ENCODE measurements around the gene PLCB1. TPM values are rescaled to one million over a fixed set of nuclear protein-coding genes. Genes with fewer than 3 reads are reported as not detected.

The PLCB1 gene
- total RNA-seq, 1 experiment from 2014 or later = 11.3 TPM

DNA sequence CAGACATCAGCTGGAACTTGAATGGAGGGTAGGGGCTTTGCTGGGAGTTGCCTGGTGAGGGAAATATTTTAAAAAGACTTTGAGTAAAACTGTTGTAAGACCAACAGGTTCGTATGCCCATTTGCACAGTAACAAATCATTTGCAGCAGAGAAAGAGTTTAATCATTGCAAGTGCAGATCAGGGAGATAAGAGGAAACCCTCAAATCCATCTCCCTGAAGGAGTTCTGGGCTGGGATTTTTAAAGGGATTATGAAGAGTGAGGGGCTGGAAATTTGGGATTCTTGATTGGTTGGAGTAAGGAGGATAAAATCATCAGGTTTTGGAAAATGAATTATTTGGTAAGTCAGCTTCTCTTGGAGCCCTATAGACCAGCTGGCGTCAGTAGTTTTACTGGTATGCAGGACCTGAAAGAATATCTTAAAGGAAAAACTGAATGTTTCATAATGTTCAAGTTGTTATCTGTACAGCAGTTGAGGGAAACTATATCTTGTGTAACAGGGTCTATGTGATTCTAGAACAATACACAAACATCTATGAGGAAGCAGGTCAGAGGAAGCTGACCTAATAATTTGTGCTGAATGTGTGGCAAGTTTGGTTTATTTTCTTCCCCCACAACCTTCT lies 295.5 kb downstream of the PLCB1 start:
- ATAC-seq (no peak), DNase-seq (ENCODE audit: low spot score) (no peak)
- H3K4me1 Mint-ChIP-seq = peaks cover 15% of the 10 kb centered on the region
- ChIA-PET CTCF (no interaction called here), POLR2A (no interaction called here)
- TF ChIP-seq ZNF396 (CRISPR knock-in tag; IDR thresholded peaks at IDR 0.05; ENCODE audit: borderline replicate concordance) (no peak), TEAD4 (CRISPR knock-in tag; IDR thresholded peaks at IDR 0.05) (no peak), NFYB (CRISPR knock-in tag; conservative IDR thresholded peaks at IDR 0.05; ENCODE audit: low read depth) (no peak), ZNF416 (CRISPR knock-in tag; IDR thresholded peaks at IDR 0.05) (no peak), JAZF1 (CRISPR knock-in tag; IDR thresholded peaks at IDR 0.05) (no peak), SMAD3 (CRISPR knock-in tag; IDR thresholded peaks at IDR 0.05; ENCODE audit: borderline replicate concordance) (no peak)
- TF ChIP-seq, protein P1, sequence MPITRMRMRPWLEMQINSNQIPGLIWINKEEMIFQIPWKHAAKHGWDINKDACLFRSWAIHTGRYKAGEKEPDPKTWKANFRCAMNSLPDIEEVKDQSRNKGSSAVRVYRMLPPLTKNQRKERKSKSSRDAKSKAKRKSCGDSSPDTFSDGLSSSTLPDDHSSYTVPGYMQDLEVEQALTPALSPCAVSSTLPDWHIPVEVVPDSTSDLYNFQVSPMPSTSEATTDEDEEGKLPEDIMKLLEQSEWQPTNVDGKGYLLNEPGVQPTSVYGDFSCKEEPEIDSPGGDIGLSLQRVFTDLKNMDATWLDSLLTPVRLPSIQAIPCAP (CRISPR knock-in tag; IDR thresholded peaks at IDR 0.05) = no peak
- TF ChIP-seq, protein P2, sequence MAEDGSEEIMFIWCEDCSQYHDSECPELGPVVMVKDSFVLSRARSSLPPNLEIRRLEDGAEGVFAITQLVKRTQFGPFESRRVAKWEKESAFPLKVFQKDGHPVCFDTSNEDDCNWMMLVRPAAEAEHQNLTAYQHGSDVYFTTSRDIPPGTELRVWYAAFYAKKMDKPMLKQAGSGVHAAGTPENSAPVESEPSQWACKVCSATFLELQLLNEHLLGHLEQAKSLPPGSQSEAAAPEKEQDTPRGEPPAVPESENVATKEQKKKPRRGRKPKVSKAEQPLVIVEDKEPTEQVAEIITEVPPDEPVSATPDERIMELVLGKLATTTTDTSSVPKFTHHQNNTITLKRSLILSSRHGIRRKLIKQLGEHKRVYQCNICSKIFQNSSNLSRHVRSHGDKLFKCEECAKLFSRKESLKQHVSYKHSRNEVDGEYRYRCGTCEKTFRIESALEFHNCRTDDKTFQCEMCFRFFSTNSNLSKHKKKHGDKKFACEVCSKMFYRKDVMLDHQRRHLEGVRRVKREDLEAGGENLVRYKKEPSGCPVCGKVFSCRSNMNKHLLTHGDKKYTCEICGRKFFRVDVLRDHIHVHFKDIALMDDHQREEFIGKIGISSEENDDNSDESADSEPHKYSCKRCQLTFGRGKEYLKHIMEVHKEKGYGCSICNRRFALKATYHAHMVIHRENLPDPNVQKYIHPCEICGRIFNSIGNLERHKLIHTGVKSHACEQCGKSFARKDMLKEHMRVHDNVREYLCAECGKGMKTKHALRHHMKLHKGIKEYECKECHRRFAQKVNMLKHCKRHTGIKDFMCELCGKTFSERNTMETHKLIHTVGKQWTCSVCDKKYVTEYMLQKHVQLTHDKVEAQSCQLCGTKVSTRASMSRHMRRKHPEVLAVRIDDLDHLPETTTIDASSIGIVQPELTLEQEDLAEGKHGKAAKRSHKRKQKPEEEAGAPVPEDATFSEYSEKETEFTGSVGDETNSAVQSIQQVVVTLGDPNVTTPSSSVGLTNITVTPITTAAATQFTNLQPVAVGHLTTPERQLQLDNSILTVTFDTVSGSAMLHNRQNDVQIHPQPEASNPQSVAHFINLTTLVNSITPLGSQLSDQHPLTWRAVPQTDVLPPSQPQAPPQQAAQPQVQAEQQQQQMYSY (CRISPR knock-in tag; IDR thresholded peaks at IDR 0.05) = no peak
- TF ChIP-seq, protein P3, sequence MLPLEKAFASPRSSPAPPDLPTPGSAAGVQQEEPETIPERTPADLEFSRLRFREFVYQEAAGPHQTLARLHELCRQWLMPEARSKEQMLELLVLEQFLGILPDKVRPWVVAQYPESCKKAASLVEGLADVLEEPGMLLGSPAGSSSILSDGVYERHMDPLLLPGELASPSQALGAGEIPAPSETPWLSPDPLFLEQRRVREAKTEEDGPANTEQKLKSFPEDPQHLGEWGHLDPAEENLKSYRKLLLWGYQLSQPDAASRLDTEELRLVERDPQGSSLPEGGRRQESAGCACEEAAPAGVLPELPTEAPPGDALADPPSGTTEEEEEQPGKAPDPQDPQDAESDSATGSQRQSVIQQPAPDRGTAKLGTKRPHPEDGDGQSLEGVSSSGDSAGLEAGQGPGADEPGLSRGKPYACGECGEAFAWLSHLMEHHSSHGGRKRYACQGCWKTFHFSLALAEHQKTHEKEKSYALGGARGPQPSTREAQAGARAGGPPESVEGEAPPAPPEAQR (CRISPR knock-in tag; IDR thresholded peaks at IDR 0.05) = no peak
- TF ChIP-seq, protein P4, sequence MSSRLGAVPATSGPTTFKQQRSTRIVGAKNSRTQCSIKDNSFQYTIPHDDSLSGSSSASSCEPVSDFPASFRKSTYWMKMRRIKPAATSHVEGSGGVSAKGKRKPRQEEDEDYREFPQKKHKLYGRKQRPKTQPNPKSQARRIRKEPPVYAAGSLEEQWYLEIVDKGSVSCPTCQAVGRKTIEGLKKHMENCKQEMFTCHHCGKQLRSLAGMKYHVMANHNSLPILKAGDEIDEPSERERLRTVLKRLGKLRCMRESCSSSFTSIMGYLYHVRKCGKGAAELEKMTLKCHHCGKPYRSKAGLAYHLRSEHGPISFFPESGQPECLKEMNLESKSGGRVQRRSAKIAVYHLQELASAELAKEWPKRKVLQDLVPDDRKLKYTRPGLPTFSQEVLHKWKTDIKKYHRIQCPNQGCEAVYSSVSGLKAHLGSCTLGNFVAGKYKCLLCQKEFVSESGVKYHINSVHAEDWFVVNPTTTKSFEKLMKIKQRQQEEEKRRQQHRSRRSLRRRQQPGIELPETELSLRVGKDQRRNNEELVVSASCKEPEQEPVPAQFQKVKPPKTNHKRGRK (CRISPR knock-in tag; IDR thresholded peaks at IDR 0.05; ENCODE audit: borderline replicate concordance) = no peak
- TF ChIP-seq, protein P5, sequence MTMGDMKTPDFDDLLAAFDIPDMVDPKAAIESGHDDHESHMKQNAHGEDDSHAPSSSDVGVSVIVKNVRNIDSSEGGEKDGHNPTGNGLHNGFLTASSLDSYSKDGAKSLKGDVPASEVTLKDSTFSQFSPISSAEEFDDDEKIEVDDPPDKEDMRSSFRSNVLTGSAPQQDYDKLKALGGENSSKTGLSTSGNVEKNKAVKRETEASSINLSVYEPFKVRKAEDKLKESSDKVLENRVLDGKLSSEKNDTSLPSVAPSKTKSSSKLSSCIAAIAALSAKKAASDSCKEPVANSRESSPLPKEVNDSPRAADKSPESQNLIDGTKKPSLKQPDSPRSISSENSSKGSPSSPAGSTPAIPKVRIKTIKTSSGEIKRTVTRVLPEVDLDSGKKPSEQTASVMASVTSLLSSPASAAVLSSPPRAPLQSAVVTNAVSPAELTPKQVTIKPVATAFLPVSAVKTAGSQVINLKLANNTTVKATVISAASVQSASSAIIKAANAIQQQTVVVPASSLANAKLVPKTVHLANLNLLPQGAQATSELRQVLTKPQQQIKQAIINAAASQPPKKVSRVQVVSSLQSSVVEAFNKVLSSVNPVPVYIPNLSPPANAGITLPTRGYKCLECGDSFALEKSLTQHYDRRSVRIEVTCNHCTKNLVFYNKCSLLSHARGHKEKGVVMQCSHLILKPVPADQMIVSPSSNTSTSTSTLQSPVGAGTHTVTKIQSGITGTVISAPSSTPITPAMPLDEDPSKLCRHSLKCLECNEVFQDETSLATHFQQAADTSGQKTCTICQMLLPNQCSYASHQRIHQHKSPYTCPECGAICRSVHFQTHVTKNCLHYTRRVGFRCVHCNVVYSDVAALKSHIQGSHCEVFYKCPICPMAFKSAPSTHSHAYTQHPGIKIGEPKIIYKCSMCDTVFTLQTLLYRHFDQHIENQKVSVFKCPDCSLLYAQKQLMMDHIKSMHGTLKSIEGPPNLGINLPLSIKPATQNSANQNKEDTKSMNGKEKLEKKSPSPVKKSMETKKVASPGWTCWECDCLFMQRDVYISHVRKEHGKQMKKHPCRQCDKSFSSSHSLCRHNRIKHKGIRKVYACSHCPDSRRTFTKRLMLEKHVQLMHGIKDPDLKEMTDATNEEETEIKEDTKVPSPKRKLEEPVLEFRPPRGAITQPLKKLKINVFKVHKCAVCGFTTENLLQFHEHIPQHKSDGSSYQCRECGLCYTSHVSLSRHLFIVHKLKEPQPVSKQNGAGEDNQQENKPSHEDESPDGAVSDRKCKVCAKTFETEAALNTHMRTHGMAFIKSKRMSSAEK (CRISPR knock-in tag; IDR thresholded peaks at IDR 0.05; ENCODE audit: borderline replicate concordance) = no peak
- TF ChIP-seq, protein P6, sequence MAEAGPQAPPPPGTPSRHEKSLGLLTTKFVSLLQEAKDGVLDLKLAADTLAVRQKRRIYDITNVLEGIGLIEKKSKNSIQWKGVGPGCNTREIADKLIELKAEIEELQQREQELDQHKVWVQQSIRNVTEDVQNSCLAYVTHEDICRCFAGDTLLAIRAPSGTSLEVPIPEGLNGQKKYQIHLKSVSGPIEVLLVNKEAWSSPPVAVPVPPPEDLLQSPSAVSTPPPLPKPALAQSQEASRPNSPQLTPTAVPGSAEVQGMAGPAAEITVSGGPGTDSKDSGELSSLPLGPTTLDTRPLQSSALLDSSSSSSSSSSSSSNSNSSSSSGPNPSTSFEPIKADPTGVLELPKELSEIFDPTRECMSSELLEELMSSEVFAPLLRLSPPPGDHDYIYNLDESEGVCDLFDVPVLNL (CRISPR knock-in tag; IDR thresholded peaks at IDR 0.05; ENCODE audit: borderline replicate concordance, low read depth) = no peak
- H3K36me3 Mint-ChIP-seq = no peaks in the 10 kb centered on the region
- H3K27ac Mint-ChIP-seq = no peak overlapping the region
- no peaks in the 10 kb centered on the region for H3K27me3 Mint-ChIP-seq (ENCODE audit: low read depth)
- H3K9me3 Mint-ChIP-seq = peaks cover 3% of the 10 kb centered on the region; the same call in 1 of the 2 replicates
- no peak overlapping the region for H3K4me3 Mint-ChIP-seq

Data from WTC11 (cell line).